ENCODE results near the gene RIOK2.

The RIOK2 gene

GRCh38 chr5:97111004-97111403 lies 72.0 kb downstream of the RIOK2 start:
- no peak for ATAC-seq
- no peak for TF ChIP-seq ARNTL (CRISPR knock-in tag; IDR thresholded peaks at IDR 0.05; ENCODE audit: borderline replicate concordance, low read depth)
- no peak for TF ChIP-seq ZFP3 (CRISPR knock-in tag; IDR thresholded peaks at IDR 0.05)
- no peak for TF ChIP-seq PATZ1 (CRISPR knock-in tag; IDR thresholded peaks at IDR 0.05; ENCODE audit: borderline replicate concordance)
- no peak for TF ChIP-seq ZNF70 (CRISPR knock-in tag; IDR thresholded peaks at IDR 0.05)
